Measurements from ENCODE around the gene RCVRN.
"Not testable (repeated sequence)": the region's sequence is repeated elsewhere in the genome, so short reads cannot be mapped to it uniquely, and the experiment has no call there.

Gene RCVRN

GRCh38 chr17:9935408-9935807, 30.3 kb upstream of the RCVRN start:
- Histone ChIP-seq H3K27ac (ENCODE audit: low read depth, low read length) (no peak overlapping the region), H3K27me3 (ENCODE audit: control insufficient read depth, insufficient read depth, low read length) (no peaks in the 10 kb centered on the region), H3K9ac (ENCODE audit: low read length) (no peak overlapping the region), H3K4me1 (ENCODE audit: control insufficient read depth, insufficient read depth, low read length) (no peaks in the 10 kb centered on the region), H3K4me3 (ENCODE audit: low read length) (no peak overlapping the region), H3K36me3 (ENCODE audit: control insufficient read depth, insufficient read depth, low read length) (peaks cover 8% of the 10 kb centered on the region)

GRCh38 chr17:9934331-9934730, 29.3 kb upstream of the RCVRN start:
- Histone ChIP-seq H3K36me3 (ENCODE audit: control insufficient read depth, insufficient read depth, low read length) (peaks cover 8% of the 10 kb centered on the region), H3K27ac (ENCODE audit: low read depth, low read length) (no peak overlapping the region), H3K4me1 (ENCODE audit: control insufficient read depth, insufficient read depth, low read length) (no peaks in the 10 kb centered on the region), H3K27me3 (ENCODE audit: control insufficient read depth, insufficient read depth, low read length) (no peaks in the 10 kb centered on the region), H3K4me3 (ENCODE audit: low read length) (no peak overlapping the region), H3K9ac (ENCODE audit: low read length) (no peak overlapping the region)

- no peak overlapping the region for H3K9ac ChIP-seq (ENCODE audit: low read length)
- H3K4me1 ChIP-seq (ENCODE audit: control insufficient read depth, insufficient read depth, low read length), result no peaks in the 10 kb centered on the region
- H3K4me3 ChIP-seq (ENCODE audit: low read length), result no peak overlapping the region
- no peaks in the 10 kb centered on the region for H3K27me3 ChIP-seq (ENCODE audit: control insufficient read depth, insufficient read depth, low read length)
- H3K36me3 ChIP-seq (ENCODE audit: control insufficient read depth, insufficient read depth, low read length), result peaks cover 4% of the 10 kb centered on the region
- no peak overlapping the region for H3K27ac ChIP-seq (ENCODE audit: low read depth, low read length)
These were observed 27.4 kb upstream of the RCVRN start for GRCh38 chr17:9932491-9932890.

- Histone ChIP-seq H3K4me3 (ENCODE audit: low read length) (no peak overlapping the region), H3K4me1 (ENCODE audit: control insufficient read depth, insufficient read depth, low read length) (no peaks in the 10 kb centered on the region)
These were observed 26.2 kb upstream of the RCVRN start for GRCh38 chr17:9931144-9931741.

GRCh38 chr17:9929871-9930270, 24.8 kb upstream of the RCVRN start:
- no peaks in the 10 kb centered on the region for H3K4me1 ChIP-seq (ENCODE audit: control insufficient read depth, insufficient read depth, low read length)
- no peaks in the 10 kb centered on the region for H3K27me3 ChIP-seq (ENCODE audit: control insufficient read depth, insufficient read depth, low read length)
- H3K36me3 ChIP-seq (ENCODE audit: control insufficient read depth, insufficient read depth, low read length), result peaks cover 9% of the 10 kb centered on the region
- no peak overlapping the region for H3K9ac ChIP-seq (ENCODE audit: low read length)
- no peak overlapping the region for H3K27ac ChIP-seq (ENCODE audit: low read depth, low read length)
- no peak overlapping the region for H3K4me3 ChIP-seq (ENCODE audit: low read length)

More at GRCh38 chr17:9931144-9931741, 26.2 kb upstream of the RCVRN start:
- Histone ChIP-seq H3K27me3 (ENCODE audit: control insufficient read depth, insufficient read depth, low read length) (no peaks in the 10 kb centered on the region), H3K36me3 (ENCODE audit: control insufficient read depth, insufficient read depth, low read length) (peaks cover 6% of the 10 kb centered on the region), H3K9ac (ENCODE audit: low read length) (no peak overlapping the region), H3K27ac (ENCODE audit: low read depth, low read length) (no peak overlapping the region)

- no peak overlapping the region for H3K4me3 ChIP-seq (ENCODE audit: low read length)
- no peak overlapping the region for H3K27ac ChIP-seq (ENCODE audit: low read depth, low read length)
- H3K27me3 ChIP-seq (ENCODE audit: control insufficient read depth, insufficient read depth, low read length), result no peaks in the 10 kb centered on the region
- H3K4me1 ChIP-seq (ENCODE audit: control insufficient read depth, insufficient read depth, low read length), result peaks cover 3% of the 10 kb centered on the region
- H3K9ac ChIP-seq (ENCODE audit: low read length), result no peak overlapping the region
- H3K36me3 ChIP-seq (ENCODE audit: control insufficient read depth, insufficient read depth, low read length), result peaks cover 6% of the 10 kb centered on the region
These were observed 23.7 kb upstream of the RCVRN start for GRCh38 chr17:9928601-9929333.

GRCh38 chr17:9926150-9926804, 21.2 kb upstream of the RCVRN start:
- H3K27me3 ChIP-seq (ENCODE audit: control insufficient read depth, insufficient read depth, low read length), result no peaks in the 10 kb centered on the region
- no peak overlapping the region for H3K27ac ChIP-seq (ENCODE audit: low read depth, low read length)
- no peak overlapping the region for H3K4me3 ChIP-seq (ENCODE audit: low read length)
- H3K36me3 ChIP-seq (ENCODE audit: control insufficient read depth, insufficient read depth, low read length), result peaks cover 5% of the 10 kb centered on the region
- peaks cover 3% of the 10 kb centered on the region for H3K4me1 ChIP-seq (ENCODE audit: control insufficient read depth, insufficient read depth, low read length)
- no peak overlapping the region for H3K9ac ChIP-seq (ENCODE audit: low read length)

- H3K27me3 ChIP-seq (ENCODE audit: control insufficient read depth, insufficient read depth, low read length), result no peaks in the 10 kb centered on the region
- no peak overlapping the region for H3K4me3 ChIP-seq (ENCODE audit: low read length)
- H3K9ac ChIP-seq (ENCODE audit: low read length), result no peak overlapping the region
- peaks cover 3% of the 10 kb centered on the region for H3K4me1 ChIP-seq (ENCODE audit: control insufficient read depth, insufficient read depth, low read length)
- H3K36me3 ChIP-seq (ENCODE audit: control insufficient read depth, insufficient read depth, low read length), result peaks cover 5% of the 10 kb centered on the region
- H3K27ac ChIP-seq (ENCODE audit: low read depth, low read length), result no peak overlapping the region
These were observed 20.4 kb upstream of the RCVRN start for GRCh38 chr17:9925457-9925856.

- no peak overlapping the region for H3K27ac ChIP-seq (ENCODE audit: low read depth, low read length)
- no peak overlapping the region for H3K9ac ChIP-seq (ENCODE audit: low read length)
These were observed 19.7 kb upstream of the RCVRN start for GRCh38 chr17:9924735-9925191.

GRCh38 chr17:9922012-9922848, 17.2 kb upstream of the RCVRN start:
- Histone ChIP-seq H3K36me3 (ENCODE audit: control insufficient read depth, insufficient read depth, low read length) (peaks cover 7% of the 10 kb centered on the region), H3K27me3 (ENCODE audit: control insufficient read depth, insufficient read depth, low read length) (no peaks in the 10 kb centered on the region)

More at GRCh38 chr17:9924735-9925191, 19.7 kb upstream of the RCVRN start:
- H3K4me3 ChIP-seq (ENCODE audit: low read length), result no peak overlapping the region
- H3K36me3 ChIP-seq (ENCODE audit: control insufficient read depth, insufficient read depth, low read length), result peaks cover 5% of the 10 kb centered on the region
- H3K27me3 ChIP-seq (ENCODE audit: control insufficient read depth, insufficient read depth, low read length), result no peaks in the 10 kb centered on the region
- H3K4me1 ChIP-seq (ENCODE audit: control insufficient read depth, insufficient read depth, low read length), result peaks cover 3% of the 10 kb centered on the region

GRCh38 chr17:9921216-9921615, 16.1 kb upstream of the RCVRN start:
- H3K4me1 ChIP-seq (ENCODE audit: control insufficient read depth, insufficient read depth, low read length); H3K4me3 ChIP-seq (ENCODE audit: low read length); H3K27me3 ChIP-seq (ENCODE audit: control insufficient read depth, insufficient read depth, low read length); H3K27ac ChIP-seq (ENCODE audit: low read depth, low read length); H3K9ac ChIP-seq (ENCODE audit: low read length); H3K36me3 ChIP-seq (ENCODE audit: control insufficient read depth, insufficient read depth, low read length): not testable (repeated sequence)

More at GRCh38 chr17:9922012-9922848, 17.2 kb upstream of the RCVRN start:
- H3K4me3 ChIP-seq (ENCODE audit: low read length), result no peak overlapping the region
- no peak overlapping the region for H3K9ac ChIP-seq (ENCODE audit: low read length)
- H3K4me1 ChIP-seq (ENCODE audit: control insufficient read depth, insufficient read depth, low read length), result peaks cover 3% of the 10 kb centered on the region
- no peak overlapping the region for H3K27ac ChIP-seq (ENCODE audit: low read depth, low read length)

GRCh38 chr17:9918804-9919352, 13.8 kb upstream of the RCVRN start:
- Histone ChIP-seq H3K4me3 (ENCODE audit: low read length) (no peak overlapping the region), H3K4me1 (ENCODE audit: control insufficient read depth, insufficient read depth, low read length) (no peaks in the 10 kb centered on the region), H3K27me3 (ENCODE audit: control insufficient read depth, insufficient read depth, low read length) (no peaks in the 10 kb centered on the region), H3K9ac (ENCODE audit: low read length) (no peak overlapping the region), H3K27ac (ENCODE audit: low read depth, low read length) (no peak overlapping the region), H3K36me3 (ENCODE audit: control insufficient read depth, insufficient read depth, low read length) (peaks cover 5% of the 10 kb centered on the region)

Data from rectal smooth muscle tissue (tissue), 1 donor.